Right atrium auricular region (tissue), 2 donors: ENCODE results near the gene OGN. TPM values are rescaled to one million over a fixed set of nuclear protein-coding genes. Genes with fewer than 3 reads are reported as not detected.

ENCODE experiments used
- DNase-seq: peaks from one replicate; pipeline ENCODE4 v3.0.0-alpha.2; 2019; ENCODE audit warnings: low spot score
- H3K27ac ChIP-seq, 2 donors: fragments of 200-600 bp; sonication (generic); 1 replicate in 1 of 2; 2 replicates in 1 of 2; pipeline ENCODE4 v1.5.1; 2016 to 2019
- H3K27me3 ChIP-seq, 2 donors: fragments of 200-600 bp; sonication (generic); one replicate each; pipeline versions ENCODE4 v1.5.1 to v1.6.0; 2017 to 2019
- H3K36me3 ChIP-seq: fragments of 200-600 bp; sonication (generic); one replicate; pipeline ENCODE4 v1.5.1; 2016
- H3K4me1 ChIP-seq, 2 donors: fragments of 200-600 bp; sonication (generic); one replicate each; pipeline versions ENCODE4 v1.5.1 to v1.6.0; 2017 to 2019
- H3K4me3 ChIP-seq, 2 donors: fragments of 200-600 bp; sonication (generic); 1 replicate in 1 of 2; 2 replicates in 1 of 2; pipeline ENCODE4 v1.5.1; 2017 to 2019; ENCODE audit warnings: mild to moderate bottlenecking in 1 of 2, moderate library complexity in 1 of 2
- H3K9me3 ChIP-seq, 2 donors: fragments of 200-600 bp; sonication (generic); one replicate each; pipeline ENCODE4 v1.5.1; 2019
- total RNA-seq, 2 donors: library from RNA; depleted of rRNA; stranded (reverse); fragments of >200 nt; gene quantifications; one replicate each; pipeline ENCODE4 v1.1.0, GENCODE V29; 2016
- TF ChIP-seq, protein P1 (sequence below), 2 donors: fragments of 200-600 bp; sonication (generic); IDR thresholded peaks; one replicate each; pipeline ENCODE4 v1.5.1; 2019; ENCODE audit warnings: antibody characterized with exemption in 2 of 2

The OGN gene
- total RNA-seq, 2 donors from 2014 or later = 15.5 to 39.1 TPM

DNA sequence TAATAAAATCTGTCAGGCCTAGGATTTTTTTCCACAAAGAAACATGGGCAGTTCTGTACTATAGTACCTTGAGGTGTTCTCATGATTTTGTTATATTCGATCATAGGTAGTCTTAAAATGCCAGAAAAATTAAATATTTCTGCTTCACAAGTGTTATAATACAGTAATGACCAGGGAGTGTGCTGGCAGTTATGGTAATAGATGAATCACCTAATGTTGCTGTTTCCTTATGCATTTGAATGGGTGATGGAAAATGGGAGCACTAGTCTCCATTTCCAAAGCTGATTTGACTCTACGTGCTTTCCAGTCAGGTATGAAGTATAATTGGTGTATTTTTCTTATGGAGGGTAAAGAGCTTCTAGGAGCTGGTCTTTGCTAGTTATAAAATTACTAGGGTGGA is 23.8 kb downstream of the OGN start:
- TF ChIP-seq, protein P1, sequence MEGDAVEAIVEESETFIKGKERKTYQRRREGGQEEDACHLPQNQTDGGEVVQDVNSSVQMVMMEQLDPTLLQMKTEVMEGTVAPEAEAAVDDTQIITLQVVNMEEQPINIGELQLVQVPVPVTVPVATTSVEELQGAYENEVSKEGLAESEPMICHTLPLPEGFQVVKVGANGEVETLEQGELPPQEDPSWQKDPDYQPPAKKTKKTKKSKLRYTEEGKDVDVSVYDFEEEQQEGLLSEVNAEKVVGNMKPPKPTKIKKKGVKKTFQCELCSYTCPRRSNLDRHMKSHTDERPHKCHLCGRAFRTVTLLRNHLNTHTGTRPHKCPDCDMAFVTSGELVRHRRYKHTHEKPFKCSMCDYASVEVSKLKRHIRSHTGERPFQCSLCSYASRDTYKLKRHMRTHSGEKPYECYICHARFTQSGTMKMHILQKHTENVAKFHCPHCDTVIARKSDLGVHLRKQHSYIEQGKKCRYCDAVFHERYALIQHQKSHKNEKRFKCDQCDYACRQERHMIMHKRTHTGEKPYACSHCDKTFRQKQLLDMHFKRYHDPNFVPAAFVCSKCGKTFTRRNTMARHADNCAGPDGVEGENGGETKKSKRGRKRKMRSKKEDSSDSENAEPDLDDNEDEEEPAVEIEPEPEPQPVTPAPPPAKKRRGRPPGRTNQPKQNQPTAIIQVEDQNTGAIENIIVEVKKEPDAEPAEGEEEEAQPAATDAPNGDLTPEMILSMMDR (IDR thresholded peaks at IDR 0.05) = no peak
- no peaks in the 10 kb centered on the region for H3K4me1 ChIP-seq
- no peak overlapping the region for H3K4me3 ChIP-seq
- no peaks in the 10 kb centered on the region for H3K36me3 ChIP-seq
- H3K9me3 ChIP-seq = peaks cover 0 to 4% of the 10 kb centered on the region in 2 donors
- DNase-seq = no peak
- no peak overlapping the region for H3K27ac ChIP-seq
- H3K27me3 ChIP-seq = no peaks in the 10 kb centered on the region

GRCh38 chr9:92378865-92379560 is 25.4 kb downstream of the OGN start:
- H3K4me1 ChIP-seq = no peaks in the 10 kb centered on the region
- H3K4me3 ChIP-seq = no peak overlapping the region
- no peak for DNase-seq
- H3K9me3 ChIP-seq = peaks cover 5 to 8% of the 10 kb centered on the region in 2 donors
- TF ChIP-seq, protein P1 (IDR thresholded peaks at IDR 0.05) = no peak
- no peaks in the 10 kb centered on the region for H3K36me3 ChIP-seq
- no peak overlapping the region for H3K27ac ChIP-seq
- H3K27me3 ChIP-seq = no peaks in the 10 kb centered on the region

GRCh38 chr9:92377876-92378275 is 26.5 kb downstream of the OGN start:
- TF ChIP-seq, protein P1 (IDR thresholded peaks at IDR 0.05) = no peak

DNA sequence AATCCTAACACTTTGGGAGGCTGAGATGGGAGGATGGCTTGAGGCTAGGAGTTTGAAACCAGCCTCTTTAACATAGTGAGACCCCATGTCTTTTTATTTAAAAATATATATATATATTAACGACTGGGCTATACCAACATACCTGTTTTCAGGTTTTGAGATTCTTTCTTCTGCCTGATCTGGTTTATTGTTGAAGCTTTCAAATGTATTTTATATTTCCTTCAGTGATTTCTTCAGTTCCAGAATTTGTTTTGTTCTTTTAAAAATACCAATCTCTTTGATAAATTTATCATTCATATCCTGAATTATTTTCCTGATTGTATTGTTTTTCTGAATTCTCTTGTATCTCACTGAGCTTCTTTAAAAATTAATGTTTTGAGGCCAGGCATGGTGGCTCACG is 31.2 kb downstream of the OGN start:
- Histone ChIP-seq H3K27me3 (no peaks in the 10 kb centered on the region), H3K9me3 (peaks cover 5 to 28% of the 10 kb centered on the region in 2 donors), H3K36me3 (no peaks in the 10 kb centered on the region), H3K4me3 (no peak overlapping the region), H3K4me1 (no peaks in the 10 kb centered on the region), H3K27ac (no peak overlapping the region)
- TF ChIP-seq, protein P1 (IDR thresholded peaks at IDR 0.05) = no peak
- no peak for DNase-seq

More at GRCh38 chr9:92377876-92378275, 26.5 kb downstream of the OGN start:
- H3K27ac ChIP-seq = no peak overlapping the region
- no peaks in the 10 kb centered on the region for H3K27me3 ChIP-seq
- peaks cover 5 to 20% of the 10 kb centered on the region in 2 donors for H3K9me3 ChIP-seq
- H3K36me3 ChIP-seq = no peaks in the 10 kb centered on the region
- no peak overlapping the region for H3K4me3 ChIP-seq
- H3K4me1 ChIP-seq = no peaks in the 10 kb centered on the region
- no peak for DNase-seq

DNA sequence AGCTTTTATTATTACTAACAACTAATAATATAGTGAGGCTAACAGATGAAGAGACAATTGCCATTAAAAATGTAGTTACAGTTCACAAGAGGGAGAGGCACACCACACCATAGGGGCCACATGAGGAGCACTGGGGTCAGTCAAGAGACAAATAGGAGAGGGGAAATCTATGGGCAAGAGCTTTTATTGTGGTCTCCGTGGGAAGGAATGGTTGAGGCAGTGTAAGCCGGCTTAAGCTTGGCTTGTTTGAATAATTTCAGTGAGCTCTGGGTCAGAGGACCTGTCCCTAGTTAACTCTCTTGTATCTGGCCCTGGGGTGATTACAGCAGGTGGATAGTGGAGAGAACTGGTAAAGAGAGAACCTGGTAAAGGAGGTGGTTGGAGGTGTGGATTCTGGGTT is 35.3 kb downstream of the OGN start:
- Histone ChIP-seq H3K27ac (no peak overlapping the region), H3K9me3 (peaks cover 0 to 20% of the 10 kb centered on the region in 2 donors), H3K27me3 (no peaks in the 10 kb centered on the region), H3K4me3 (no peak overlapping the region), H3K36me3 (no peaks in the 10 kb centered on the region), H3K4me1 (no peaks in the 10 kb centered on the region)
- no peak for DNase-seq
- TF ChIP-seq, protein P1 (IDR thresholded peaks at IDR 0.05) = no peak

DNA sequence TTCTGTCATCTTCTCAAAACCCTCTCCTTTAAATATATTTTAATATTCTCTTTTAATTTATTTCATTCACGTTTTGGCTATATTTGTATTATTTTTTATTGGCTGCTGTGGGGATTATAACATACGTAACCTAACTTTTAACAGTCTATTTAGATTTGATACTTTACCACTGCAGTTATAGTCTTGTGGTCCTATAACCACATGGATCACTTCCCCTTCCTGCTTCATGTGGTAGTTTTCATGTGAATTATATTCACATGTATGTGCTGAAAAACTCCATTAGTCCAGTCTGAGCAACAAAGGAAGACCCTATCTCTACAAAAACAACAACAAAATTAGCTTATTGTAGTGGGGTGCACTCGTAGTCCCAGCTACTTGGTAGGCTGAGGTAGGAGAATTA is 44.3 kb downstream of the OGN start:
- H3K9me3 ChIP-seq = peaks cover 0 to 32% of the 10 kb centered on the region in 2 donors
- H3K27ac ChIP-seq = no peak overlapping the region
- H3K36me3 ChIP-seq = no peaks in the 10 kb centered on the region
- DNase-seq = no peak
- H3K4me3 ChIP-seq = no peak overlapping the region
- TF ChIP-seq, protein P1 (IDR thresholded peaks at IDR 0.05) = no peak
- H3K27me3 ChIP-seq = no peaks in the 10 kb centered on the region
- H3K4me1 ChIP-seq = no peaks in the 10 kb centered on the region
